SJSA1 (cell line): Measurements from ENCODE around the gene IL4R. TPM values are rescaled to one million over a fixed set of nuclear protein-coding genes. Genes with fewer than 3 reads are reported as not detected.

Experiments used
- DNase-seq, 2 experiments: peaks; one replicate each; pipeline ENCODE4 v3.0.0-alpha.2; 2015 to 2020; ENCODE audit warnings: low spot score in 2 of 2, low read depth in 1 of 2
- H3K27ac ChIP-seq: fragments of 250-450 bp; sonication (Bioruptor Pico); 2 replicates; pipeline ENCODE4 v1.5.1; 2020; ENCODE audit warnings: mild to moderate bottlenecking, moderate library complexity
- H3K27me3 ChIP-seq: fragments of 250-450 bp; sonication (Bioruptor Pico); replicated peaks from 2 replicates; pipeline ENCODE4 v1.5.1; 2020; ENCODE audit warnings: mild to moderate bottlenecking, moderate library complexity
- H3K36me3 ChIP-seq: fragments of 250-450 bp; sonication (Bioruptor Pico); 2 replicates; pipeline ENCODE4 v1.5.1; 2020; ENCODE audit warnings: mild to moderate bottlenecking
- H3K4me1 ChIP-seq: fragments of 250-450 bp; sonication (Bioruptor Pico); replicated peaks from 2 replicates; pipeline ENCODE4 v1.6.1; 2021; ENCODE audit warnings: mild to moderate bottlenecking
- H3K4me3 ChIP-seq: fragments of 250-450 bp; sonication (Bioruptor Pico); 2 replicates; pipeline ENCODE4 v1.5.1; 2020; ENCODE audit warnings: mild to moderate bottlenecking
- H3K9me3 ChIP-seq: fragments of 250-450 bp; sonication (Bioruptor Pico); replicated peaks from 2 replicates; pipeline ENCODE4 v1.5.1; 2020; ENCODE audit warnings: mild to moderate bottlenecking
- total RNA-seq: library from RNA; depleted of rRNA; stranded (reverse); fragments of >200 nt; shearing (Covaris generic); gene quantifications from 2 replicates; pipeline ENCODE4 v1.2.3, GENCODE V29; 2014

IL4R gene
- total RNA-seq, 1 experiment from 2014 or later: 5.1 TPM

DNA sequence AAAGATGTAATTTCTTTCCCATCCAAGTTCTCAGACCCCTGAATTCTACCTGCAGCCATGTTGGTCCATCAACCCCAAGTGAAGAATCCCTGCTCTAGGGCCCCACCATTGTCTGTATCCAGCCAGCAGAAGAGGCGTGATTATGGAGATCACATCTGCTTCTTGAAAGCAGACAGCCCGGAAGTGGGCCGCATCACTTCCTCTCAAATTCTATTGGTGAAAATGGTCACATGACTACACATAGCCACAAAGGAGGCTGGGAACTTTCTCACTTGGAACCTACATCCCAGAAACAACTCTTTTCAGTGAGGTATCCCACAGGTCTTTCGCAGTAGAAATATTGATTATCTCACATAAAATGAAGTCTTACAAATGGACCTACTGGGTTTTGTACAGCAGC, 40.1 kb downstream of the IL4R start:
- H3K27me3 ChIP-seq: no peaks in the 10 kb centered on the region
- no peak overlapping the region for H3K27ac ChIP-seq
- DNase-seq: no peak
- H3K4me1 ChIP-seq: no peaks in the 10 kb centered on the region
- H3K36me3 ChIP-seq: peaks cover 16% of the 10 kb centered on the region; the same call in 1 of the 2 replicates
- no peak overlapping the region for H3K4me3 ChIP-seq
- no peaks in the 10 kb centered on the region for H3K9me3 ChIP-seq

DNA sequence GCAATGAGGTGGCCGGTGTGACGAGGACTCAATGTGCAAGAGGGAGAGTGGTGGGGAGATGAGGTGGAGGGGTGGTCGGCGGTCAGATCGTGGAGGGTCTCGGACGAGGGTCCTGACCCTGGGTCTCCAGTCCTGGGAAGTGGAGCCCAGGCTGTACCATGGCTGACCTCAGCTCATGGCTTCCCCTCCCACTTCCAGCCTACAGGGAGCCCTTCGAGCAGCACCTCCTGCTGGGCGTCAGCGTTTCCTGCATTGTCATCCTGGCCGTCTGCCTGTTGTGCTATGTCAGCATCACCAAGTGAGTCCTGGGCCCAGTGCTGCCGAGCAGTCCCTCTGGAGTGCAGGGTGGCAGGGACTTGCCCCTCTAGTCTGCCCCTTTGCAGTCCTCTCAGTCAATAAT, 41.8 kb downstream of the IL4R start:
- no peak overlapping the region for H3K27ac ChIP-seq
- no peak overlapping the region for H3K4me3 ChIP-seq
- no peaks in the 10 kb centered on the region for H3K27me3 ChIP-seq
- peaks cover 19% of the 10 kb centered on the region; the same call in 1 of the 2 replicates for H3K36me3 ChIP-seq
- no peak for DNase-seq
- H3K4me1 ChIP-seq: no peaks in the 10 kb centered on the region
- no peaks in the 10 kb centered on the region for H3K9me3 ChIP-seq

DNA sequence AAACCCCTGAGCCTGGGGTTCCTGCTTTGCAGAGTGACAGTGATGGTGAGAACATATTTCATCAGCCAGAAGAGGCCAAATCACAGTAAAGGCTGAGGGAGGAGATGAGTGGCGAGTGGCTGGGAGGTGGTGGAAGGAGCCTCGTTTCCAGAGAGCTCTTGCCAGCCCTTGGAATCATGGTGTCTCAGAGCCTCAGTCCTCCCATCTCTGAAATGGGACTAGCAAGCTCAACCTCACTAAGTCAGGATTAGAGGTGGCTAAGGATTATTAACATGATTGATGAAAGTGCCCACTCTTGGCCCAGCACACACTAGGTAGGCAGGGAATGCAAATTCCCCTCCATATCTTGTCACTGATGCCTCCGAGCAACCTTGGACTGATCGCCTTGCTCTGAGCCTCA, 43.0 kb downstream of the IL4R start:
- Histone ChIP-seq H3K9me3 (no peaks in the 10 kb centered on the region), H3K27me3 (no peaks in the 10 kb centered on the region), H3K4me1 (no peaks in the 10 kb centered on the region), H3K27ac (no peak overlapping the region), H3K36me3 (peaks cover 18% of the 10 kb centered on the region; the same call in 1 of the 2 replicates), H3K4me3 (no peak overlapping the region)
- DNase-seq: no peak

DNA sequence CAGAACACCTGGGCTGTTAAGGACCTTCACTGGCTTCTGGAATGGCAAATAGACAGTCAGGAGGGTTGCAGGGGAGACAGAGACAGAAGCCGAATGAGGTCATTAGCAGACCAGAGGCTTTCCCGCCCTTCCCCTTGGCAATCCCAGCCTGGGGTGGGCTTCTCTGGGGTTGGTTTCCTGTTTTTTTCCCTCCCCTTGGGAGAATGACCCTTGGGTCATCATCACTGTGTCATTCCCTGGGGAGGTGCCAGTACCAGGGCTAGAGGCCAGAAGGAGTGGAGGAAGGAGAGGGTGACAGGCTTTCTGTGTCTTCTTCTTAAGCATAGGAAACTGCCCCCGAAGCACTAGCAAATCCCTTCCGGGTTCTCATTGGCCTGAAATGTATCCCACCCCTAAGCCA, 45.3 kb downstream of the IL4R start:
- H3K27ac ChIP-seq: no peak overlapping the region
- H3K36me3 ChIP-seq: peaks cover 11% of the 10 kb centered on the region; the same call in 1 of the 2 replicates
- no peak for DNase-seq
- H3K27me3 ChIP-seq: no peaks in the 10 kb centered on the region
- H3K4me3 ChIP-seq: no peak overlapping the region
- H3K4me1 ChIP-seq: no peaks in the 10 kb centered on the region
- no peaks in the 10 kb centered on the region for H3K9me3 ChIP-seq

DNA sequence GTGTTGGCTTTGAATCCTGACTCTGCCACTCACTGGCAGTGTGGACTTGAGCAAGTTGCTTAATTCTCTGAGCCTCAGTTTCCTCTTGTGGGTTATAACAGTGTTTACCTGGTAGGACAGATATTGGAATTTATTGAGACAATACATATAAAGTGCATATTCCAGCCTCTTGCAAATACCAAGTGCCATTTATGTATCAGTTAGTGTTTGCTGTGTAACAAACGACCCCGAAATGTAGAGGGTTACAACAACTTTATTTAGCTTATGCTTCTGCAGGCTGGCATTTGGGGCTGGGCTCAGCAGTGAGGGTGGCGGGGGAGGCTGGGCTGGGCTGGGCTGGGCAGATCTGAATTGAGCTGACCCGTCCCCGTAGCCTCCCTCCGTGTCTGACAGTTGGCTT, 45.8 kb downstream of the IL4R start:
- H3K36me3 ChIP-seq: peaks cover 6% of the 10 kb centered on the region; the same call in 1 of the 2 replicates
- no peaks in the 10 kb centered on the region for H3K27me3 ChIP-seq
- H3K27ac ChIP-seq: no peak overlapping the region
- no peaks in the 10 kb centered on the region for H3K9me3 ChIP-seq
- H3K4me1 ChIP-seq: no peaks in the 10 kb centered on the region; the same call in 1 of the 2 replicates
- DNase-seq: no peak
- H3K4me3 ChIP-seq: no peak overlapping the region

DNA sequence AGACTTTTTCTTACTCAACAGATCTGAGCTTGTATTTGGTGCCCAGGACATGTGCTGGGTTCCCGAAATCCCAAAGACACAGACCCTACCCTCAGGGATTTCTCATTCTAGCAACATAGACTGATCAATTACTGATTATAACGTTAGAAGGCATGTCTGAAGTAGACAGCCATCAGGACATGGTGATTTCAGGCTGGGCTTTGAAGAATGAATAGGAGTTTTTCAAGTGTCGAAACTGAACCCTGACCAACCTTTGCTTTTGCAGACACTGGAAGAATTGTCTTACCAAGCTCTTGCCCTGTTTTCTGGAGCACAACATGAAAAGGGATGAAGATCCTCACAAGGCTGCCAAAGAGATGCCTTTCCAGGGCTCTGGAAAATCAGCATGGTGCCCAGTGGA, 48.2 kb downstream of the IL4R start:
- H3K4me3 ChIP-seq: no peak overlapping the region
- H3K27ac ChIP-seq: no peak overlapping the region
- no peak for DNase-seq
- peaks cover 12% of the 10 kb centered on the region for H3K4me1 ChIP-seq
- no peaks in the 10 kb centered on the region for H3K27me3 ChIP-seq
- H3K9me3 ChIP-seq: no peaks in the 10 kb centered on the region
- H3K36me3 ChIP-seq: peaks cover 5% of the 10 kb centered on the region; the same call in 1 of the 2 replicates

DNA sequence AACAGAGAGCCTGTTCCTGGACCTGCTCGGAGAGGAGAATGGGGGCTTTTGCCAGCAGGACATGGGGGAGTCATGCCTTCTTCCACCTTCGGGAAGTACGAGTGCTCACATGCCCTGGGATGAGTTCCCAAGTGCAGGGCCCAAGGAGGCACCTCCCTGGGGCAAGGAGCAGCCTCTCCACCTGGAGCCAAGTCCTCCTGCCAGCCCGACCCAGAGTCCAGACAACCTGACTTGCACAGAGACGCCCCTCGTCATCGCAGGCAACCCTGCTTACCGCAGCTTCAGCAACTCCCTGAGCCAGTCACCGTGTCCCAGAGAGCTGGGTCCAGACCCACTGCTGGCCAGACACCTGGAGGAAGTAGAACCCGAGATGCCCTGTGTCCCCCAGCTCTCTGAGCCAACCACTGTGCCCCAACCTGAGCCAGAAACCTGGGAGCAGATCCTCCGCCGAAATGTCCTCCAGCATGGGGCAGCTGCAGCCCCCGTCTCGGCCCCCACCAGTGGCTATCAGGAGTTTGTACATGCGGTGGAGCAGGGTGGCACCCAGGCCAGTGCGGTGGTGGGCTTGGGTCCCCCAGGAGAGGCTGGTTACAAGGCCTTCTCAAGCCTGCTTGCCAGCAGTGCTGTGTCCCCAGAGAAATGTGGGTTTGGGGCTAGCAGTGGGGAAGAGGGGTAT, 48.9 kb downstream of the IL4R start:
- Histone ChIP-seq H3K27ac (no peak overlapping the region), H3K4me1 (peaks cover 12% of the 10 kb centered on the region), H3K27me3 (no peaks in the 10 kb centered on the region), H3K36me3 (peaks cover 5% of the 10 kb centered on the region; the same call in 1 of the 2 replicates), H3K9me3 (no peaks in the 10 kb centered on the region), H3K4me3 (no peak overlapping the region)
- DNase-seq: no peak

DNA sequence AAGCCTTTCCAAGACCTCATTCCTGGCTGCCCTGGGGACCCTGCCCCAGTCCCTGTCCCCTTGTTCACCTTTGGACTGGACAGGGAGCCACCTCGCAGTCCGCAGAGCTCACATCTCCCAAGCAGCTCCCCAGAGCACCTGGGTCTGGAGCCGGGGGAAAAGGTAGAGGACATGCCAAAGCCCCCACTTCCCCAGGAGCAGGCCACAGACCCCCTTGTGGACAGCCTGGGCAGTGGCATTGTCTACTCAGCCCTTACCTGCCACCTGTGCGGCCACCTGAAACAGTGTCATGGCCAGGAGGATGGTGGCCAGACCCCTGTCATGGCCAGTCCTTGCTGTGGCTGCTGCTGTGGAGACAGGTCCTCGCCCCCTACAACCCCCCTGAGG, 49.5 kb downstream of the IL4R start:
- Histone ChIP-seq H3K36me3 (peaks cover 5% of the 10 kb centered on the region; the same call in 1 of the 2 replicates), H3K9me3 (no peaks in the 10 kb centered on the region), H3K27ac (no peak overlapping the region), H3K4me3 (no peak overlapping the region), H3K4me1 (peaks cover 15% of the 10 kb centered on the region), H3K27me3 (no peaks in the 10 kb centered on the region)
- DNase-seq: no peak

DNA sequence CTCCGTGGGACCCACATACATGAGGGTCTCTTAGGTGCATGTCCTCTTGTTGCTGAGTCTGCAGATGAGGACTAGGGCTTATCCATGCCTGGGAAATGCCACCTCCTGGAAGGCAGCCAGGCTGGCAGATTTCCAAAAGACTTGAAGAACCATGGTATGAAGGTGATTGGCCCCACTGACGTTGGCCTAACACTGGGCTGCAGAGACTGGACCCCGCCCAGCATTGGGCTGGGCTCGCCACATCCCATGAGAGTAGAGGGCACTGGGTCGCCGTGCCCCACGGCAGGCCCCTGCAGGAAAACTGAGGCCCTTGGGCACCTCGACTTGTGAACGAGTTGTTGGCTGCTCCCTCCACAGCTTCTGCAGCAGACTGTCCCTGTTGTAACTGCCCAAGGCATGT, 50.0 kb downstream of the IL4R start:
- Histone ChIP-seq H3K36me3 (peaks cover 5% of the 10 kb centered on the region; the same call in 1 of the 2 replicates), H3K4me3 (no peak overlapping the region), H3K27me3 (no peaks in the 10 kb centered on the region), H3K4me1 (peaks cover 15% of the 10 kb centered on the region), H3K27ac (no peak overlapping the region), H3K9me3 (no peaks in the 10 kb centered on the region)
- DNase-seq: no peak

DNA sequence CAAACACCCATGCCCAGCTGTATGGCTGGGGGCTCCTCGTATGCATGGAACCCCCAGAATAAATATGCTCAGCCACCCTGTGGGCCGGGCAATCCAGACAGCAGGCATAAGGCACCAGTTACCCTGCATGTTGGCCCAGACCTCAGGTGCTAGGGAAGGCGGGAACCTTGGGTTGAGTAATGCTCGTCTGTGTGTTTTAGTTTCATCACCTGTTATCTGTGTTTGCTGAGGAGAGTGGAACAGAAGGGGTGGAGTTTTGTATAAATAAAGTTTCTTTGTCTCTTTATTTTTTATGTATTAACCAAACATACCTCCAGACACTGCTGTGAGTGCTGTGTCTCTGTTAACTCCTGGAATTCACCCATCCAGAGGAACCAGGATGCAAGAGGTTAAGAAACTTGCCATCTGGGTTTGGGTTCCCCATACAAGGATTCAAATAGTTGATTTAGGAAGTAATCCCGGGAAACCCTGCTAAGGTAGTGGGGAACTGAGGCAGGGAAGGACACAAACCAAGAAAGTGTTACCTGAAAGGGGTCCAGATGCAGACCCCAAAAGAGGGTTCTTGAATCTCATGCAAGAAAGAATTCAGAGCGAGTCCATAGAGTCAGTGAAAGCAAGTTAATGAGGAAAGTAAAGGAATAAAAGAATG, 50.8 kb downstream of the IL4R start:
- H3K4me1 ChIP-seq: peaks cover 15% of the 10 kb centered on the region
- DNase-seq: no peak
- no peaks in the 10 kb centered on the region for H3K27me3 ChIP-seq
- H3K36me3 ChIP-seq: 0 out of 2 replicates have a peak, but pooled peaks cover 2% of the 10 kb centered on the region
- no peaks in the 10 kb centered on the region for H3K9me3 ChIP-seq
- no peak overlapping the region for H3K27ac ChIP-seq
- H3K4me3 ChIP-seq: no peak overlapping the region

DNA sequence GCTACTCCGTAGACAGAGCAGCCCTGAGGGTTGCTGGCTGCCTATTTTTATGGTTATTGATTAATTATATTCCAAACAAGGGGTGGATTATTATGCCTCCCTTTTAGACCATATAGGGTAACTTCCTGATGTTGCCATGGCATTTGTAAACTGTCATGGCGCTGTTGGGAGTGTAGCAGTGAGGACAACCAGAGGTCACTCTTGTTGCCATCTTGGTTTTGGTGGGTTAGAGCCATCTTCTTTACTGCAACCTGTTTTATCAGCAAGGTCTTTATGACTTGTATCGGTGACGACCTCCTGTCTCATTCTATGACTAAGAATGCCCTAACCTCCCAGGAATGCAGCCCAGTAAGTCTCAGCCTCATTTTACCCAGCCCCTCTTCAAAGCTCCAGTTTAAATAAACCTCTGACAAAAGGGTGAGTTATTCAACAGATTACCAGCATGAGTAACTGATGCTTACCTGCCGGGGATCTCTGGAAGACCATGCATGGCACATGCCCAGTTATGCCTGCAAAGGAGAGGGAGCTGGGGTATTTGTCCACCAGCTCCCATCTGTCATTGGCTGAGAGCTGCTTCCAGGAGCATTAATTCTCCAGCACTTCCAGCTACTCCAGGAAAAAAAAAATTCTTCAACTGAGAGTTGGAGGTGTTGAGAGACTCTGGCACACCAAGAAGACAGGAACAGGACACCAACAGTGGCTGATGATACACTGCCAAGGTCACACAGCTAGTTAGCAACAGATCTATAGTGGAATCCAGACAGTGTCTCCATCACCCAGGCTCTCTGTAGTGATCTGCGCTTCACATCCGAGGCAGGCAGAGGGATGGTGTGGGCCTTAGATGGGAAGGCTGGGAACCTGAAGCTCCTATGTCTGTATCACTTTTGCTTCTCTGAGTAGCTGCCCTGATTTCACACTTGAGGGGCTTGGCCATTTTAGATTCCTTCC, 51.6 kb downstream of the IL4R start:
- peak in 1 of 2 experiments; percentile 16 for DNase-seq
- 0 out of 2 replicates have a peak, but pooled peaks cover 2% of the 10 kb centered on the region for H3K36me3 ChIP-seq
- H3K9me3 ChIP-seq: no peaks in the 10 kb centered on the region
- peaks cover 15% of the 10 kb centered on the region for H3K4me1 ChIP-seq
- no peaks in the 10 kb centered on the region for H3K27me3 ChIP-seq
- H3K27ac ChIP-seq: no peak overlapping the region
- H3K4me3 ChIP-seq: no peak overlapping the region

DNA sequence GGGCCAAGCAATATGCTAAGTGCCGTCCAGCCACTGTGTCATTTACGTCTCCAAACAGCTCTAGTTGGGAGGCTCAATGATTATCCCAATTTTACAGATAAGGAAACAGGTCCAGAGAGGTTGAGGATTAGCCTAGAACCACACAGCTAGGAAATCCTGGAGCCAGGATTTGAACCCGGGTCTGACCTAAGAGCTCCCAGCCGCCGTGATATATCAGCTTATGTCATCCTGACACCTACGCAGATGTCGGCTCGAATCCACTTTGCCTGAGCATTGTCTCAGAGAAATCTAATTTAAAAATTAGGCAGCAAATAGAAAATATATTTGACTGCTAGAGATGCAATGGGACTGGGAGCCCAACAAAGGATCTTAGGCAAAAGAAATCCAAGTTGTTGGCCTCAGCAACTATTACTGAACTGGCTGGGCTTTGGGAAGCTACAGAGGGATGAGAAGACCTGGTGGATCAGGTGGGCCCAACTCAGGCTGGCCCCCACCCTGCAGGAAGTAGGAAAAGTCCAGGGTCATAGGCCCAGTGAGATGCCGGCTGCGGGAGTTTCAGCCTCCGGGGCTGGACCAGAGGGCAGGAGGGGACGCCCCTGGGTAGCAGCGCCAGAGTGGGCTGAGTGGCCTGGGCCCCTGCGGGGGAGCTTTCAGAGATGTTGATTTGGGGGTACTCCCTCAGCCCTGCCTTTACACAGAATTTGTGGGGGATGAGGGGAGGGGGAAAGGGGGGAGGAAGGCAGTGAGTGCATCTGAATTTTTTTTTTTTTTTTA, 53.1 kb downstream of the IL4R start:
- Histone ChIP-seq H3K36me3 (0 out of 2 replicates have a peak, but pooled peaks cover 2% of the 10 kb centered on the region), H3K4me3 (no peak overlapping the region), H3K9me3 (no peaks in the 10 kb centered on the region), H3K27me3 (no peaks in the 10 kb centered on the region), H3K4me1 (peaks cover 15% of the 10 kb centered on the region), H3K27ac (no peak overlapping the region)
- DNase-seq: no peak
